ENCODE results near the gene CCDC191. TPM values are rescaled to one million over a fixed set of nuclear protein-coding genes. Genes with fewer than 3 reads are reported as not detected.

Gene CCDC191
- total RNA-seq, 4 donors from 2014 or later = 7.5 to 13.5 (median 10.8) TPM

DNA sequence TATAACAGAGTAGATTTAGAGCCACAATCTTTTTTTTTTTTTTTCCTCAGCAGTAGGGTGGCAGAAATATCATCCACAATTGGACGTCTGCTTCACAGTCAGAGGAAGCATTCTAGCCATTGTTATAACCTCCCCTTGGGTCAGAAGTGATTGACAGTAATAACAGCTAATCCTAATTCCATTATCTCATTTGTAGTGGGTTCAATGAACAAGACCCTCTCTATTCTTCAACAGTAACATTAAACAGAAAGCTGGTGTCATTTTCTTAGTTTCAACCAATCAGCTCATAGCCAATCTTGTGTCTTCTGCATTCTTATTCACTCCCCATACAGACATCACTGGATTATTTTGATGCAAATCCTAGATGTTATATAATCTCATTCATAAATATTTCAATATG lies 44.8 kb upstream of the CCDC191 start:
- DNase-seq (ENCODE audit: low spot score in 2 of 2) = no peak
- no peaks in the 10 kb centered on the region for H3K4me1 ChIP-seq
- no peak overlapping the region for H3K4me3 ChIP-seq
- no peaks in the 10 kb centered on the region for H3K27me3 ChIP-seq
- no peaks in the 10 kb centered on the region for H3K9me3 ChIP-seq
- TF ChIP-seq EP300 (IDR thresholded peaks at IDR 0.05) = no peak
- TF ChIP-seq POLR2A (IDR thresholded peaks at IDR 0.05) = no peak
- TF ChIP-seq CTCF (IDR thresholded peaks at IDR 0.05) = no peak
- no peaks in the 10 kb centered on the region for H3K36me3 ChIP-seq
- 19 to 27% methylated on average over 1 of the region's 1 CpG for WGBS, 2 donors
- no peak overlapping the region for H3K27ac ChIP-seq

DNA sequence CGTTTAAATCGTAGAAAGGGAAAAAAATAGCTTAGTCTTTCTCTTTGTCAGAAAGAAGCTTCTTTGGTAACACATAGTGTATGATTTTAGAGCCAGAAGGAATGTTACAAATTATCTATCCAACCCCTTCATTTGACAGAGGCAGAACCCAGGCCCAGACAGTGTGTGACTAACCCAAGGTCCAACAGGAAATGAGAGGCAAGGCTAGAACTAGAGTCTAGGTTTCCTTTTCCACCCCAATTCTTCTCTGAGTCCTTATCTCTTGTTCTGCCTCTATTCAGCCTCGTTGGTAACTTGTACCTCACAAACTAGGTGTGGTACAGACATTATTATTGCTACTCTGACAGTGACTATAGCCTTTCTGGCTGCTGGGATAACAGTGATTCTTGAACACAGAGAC lies 39.5 kb upstream of the CCDC191 start:
- WGBS, 2 donors = 73 to 77% methylated on average over 3 of the region's 3 CpGs
- no peaks in the 10 kb centered on the region for H3K27me3 ChIP-seq
- no peak for DNase-seq (ENCODE audit: low spot score in 2 of 2)

DNA sequence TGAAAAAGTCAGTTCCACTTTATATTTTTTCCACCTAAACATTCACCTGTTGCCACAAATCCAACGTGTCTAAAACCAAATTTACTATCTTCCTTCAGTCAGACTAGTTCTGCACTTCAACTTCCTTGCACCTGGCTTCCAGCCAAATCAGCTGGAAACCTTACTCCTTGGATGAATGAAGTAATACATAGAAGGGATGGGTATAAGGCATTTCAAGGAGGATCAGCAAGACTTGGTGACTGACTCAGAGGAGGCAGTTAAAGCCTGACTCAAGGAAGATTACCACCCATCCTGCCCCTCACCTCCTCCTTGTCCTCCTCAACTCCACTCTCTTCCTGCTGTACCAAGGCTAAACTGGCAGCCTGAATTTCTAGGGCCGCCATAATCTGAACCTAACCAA lies 37.3 kb upstream of the CCDC191 start:
- Histone ChIP-seq H3K36me3 (peaks cover 0 to 11% (median 0%) of the 10 kb centered on the region in 3 donors), H3K27me3 (no peaks in the 10 kb centered on the region), H3K27ac (no peak overlapping the region), H3K4me3 (no peak overlapping the region), H3K9me3 (no peaks in the 10 kb centered on the region), H3K4me1 (peaks cover 0 to 20% (median 0%) of the 10 kb centered on the region in 4 donors)
- TF ChIP-seq EP300 (IDR thresholded peaks at IDR 0.05) (no peak), CTCF (IDR thresholded peaks at IDR 0.05) (no peak), POLR2A (IDR thresholded peaks at IDR 0.05) (no peak)
- whole genome bisulfite sequencing, 2 donors = 51 to 53% methylated on average over 2 of the region's 2 CpGs
- DNase-seq (ENCODE audit: low spot score in 2 of 2) = peak; percentile 18 to 66

More for the DNA sequence above, 39.5 kb upstream of the CCDC191 start:
- no peak overlapping the region for H3K27ac ChIP-seq
- no peak overlapping the region for H3K4me3 ChIP-seq
- no peaks in the 10 kb centered on the region for H3K36me3 ChIP-seq
- no peaks in the 10 kb centered on the region for H3K9me3 ChIP-seq
- TF ChIP-seq EP300 (IDR thresholded peaks at IDR 0.05) = no peak
- TF ChIP-seq CTCF (IDR thresholded peaks at IDR 0.05) = no peak
- no peak for TF ChIP-seq POLR2A (IDR thresholded peaks at IDR 0.05)
- peaks cover 0 to 20% (median 0%) of the 10 kb centered on the region in 4 donors for H3K4me1 ChIP-seq

DNA sequence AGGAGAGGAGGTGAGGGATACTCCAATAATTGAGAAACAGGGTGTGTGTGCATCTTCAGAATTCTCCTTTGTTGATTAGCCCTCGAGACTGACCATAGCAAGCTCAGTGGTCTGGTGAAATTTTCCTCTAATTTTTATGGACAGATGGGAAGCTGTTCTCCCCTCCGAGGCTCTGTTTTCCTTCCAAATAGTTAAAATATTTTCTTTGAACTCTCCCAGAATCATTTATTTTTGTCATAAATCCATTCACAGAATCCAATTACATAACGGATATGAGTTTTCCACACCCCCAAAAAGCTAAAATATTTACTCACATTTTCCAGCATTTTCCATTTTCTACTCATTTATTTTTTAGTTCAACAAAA lies 36.7 kb upstream of the CCDC191 start:
- 13 to 15% methylated on average over 3 of the region's 3 CpGs for WGBS, 2 donors
- H3K9me3 ChIP-seq = no peaks in the 10 kb centered on the region

More for the DNA sequence above, 36.7 kb upstream of the CCDC191 start:
- peaks cover 0 to 20% (median 0%) of the 10 kb centered on the region in 4 donors for H3K4me1 ChIP-seq
- H3K27me3 ChIP-seq = no peaks in the 10 kb centered on the region
- peaks cover 0 to 14% (median 0%) of the 10 kb centered on the region in 3 donors for H3K36me3 ChIP-seq
- TF ChIP-seq POLR2A (IDR thresholded peaks at IDR 0.05) (no peak), CTCF (IDR thresholded peaks at IDR 0.05) (no peak), EP300 (IDR thresholded peaks at IDR 0.05) (no peak)
- no peak for DNase-seq (ENCODE audit: low spot score in 2 of 2)
- no peak overlapping the region for H3K4me3 ChIP-seq
- peak overlapping the region in 1 of 4 donors; percentile 44 for H3K27ac ChIP-seq
